Prostate gland (tissue), 2 donors: Measurements from ENCODE around the gene SLC35E3. TPM values are rescaled to one million over a fixed set of nuclear protein-coding genes. Genes with fewer than 3 reads are reported as not detected.
A peak's percentile ranks its signal among the peaks of the same experiment; 100 is the strongest.

Experiments used
- DNase-seq: peaks from one replicate; pipeline ENCODE4 v3.0.0-alpha.2; 2019; ENCODE audit warnings: low spot score
- H3K27ac ChIP-seq, 2 donors: fragments of 200-600 bp; sonication (generic); 2 replicates each; pipeline ENCODE4 v1.5.1; 2017 to 2019
- H3K27me3 ChIP-seq: fragments of 200-600 bp; sonication (generic); replicated peaks from 2 replicates; pipeline ENCODE4 v1.5.1; 2019; ENCODE audit not compliant: insufficient read depth
- H3K36me3 ChIP-seq, 2 donors: fragments of 200-600 bp; sonication (generic); 1 replicate in 1 of 2; 2 replicates in 1 of 2; pipeline versions ENCODE4 v1.5.1 to v1.8.1; 2017 to 2019
- H3K4me1 ChIP-seq: fragments of 200-600 bp; sonication (generic); replicated peaks from 2 replicates; pipeline ENCODE4 v1.5.1; 2019
- H3K4me3 ChIP-seq, 2 donors: fragments of 200-600 bp; sonication (generic); 2 replicates each; pipeline ENCODE4 v1.5.1; 2017 to 2019
- H3K9me3 ChIP-seq: fragments of 200-600 bp; sonication (generic); 2 replicates; pipeline ENCODE4 v1.5.1; 2017
- POLR2A ChIP-seq: fragments of 450-650 bp; IDR thresholded peaks from one replicate; pipeline ENCODE4 v1.6.1; 2016; ENCODE audit warnings: antibody characterized with exemption, mild to moderate bottlenecking
- POLR2AphosphoS5 ChIP-seq: sonication (generic); formaldehyde crosslinking; IDR thresholded peaks from one replicate; pipeline ENCODE4 v1.6.1; 2017; ENCODE audit warnings: antibody characterized with exemption
- WGBS: methylation state at CpG from one replicate; pipeline ENCODE4 v1.1.5; 2018; 5-methylcytosine and 5-hydroxymethylcytosine counted together
- intact Hi-C: fragments of 100-400 bp; cut with DNase I; formaldehyde crosslinking; loops from one replicate; pipeline ENCODE4 v1.14.2; 2022
- total RNA-seq, 2 donors: library from RNA; depleted of rRNA; stranded (reverse); fragments of >200 nt; gene quantifications; one replicate each; pipeline ENCODE4 v1.1.0, GENCODE V29; 2016
- TF ChIP-seq, protein P1 (sequence below), 4 experiments: fragments of 200-600 bp in 2 of 4; fragments of 450-650 bp in 2 of 4; sonication (generic) in 2 of 4; IDR thresholded peaks; 1 replicate in 3 of 4; 2 replicates in 1 of 4; pipeline ENCODE4 v1.5.1; 2016 to 2019; ENCODE audit warnings: antibody characterized with exemption in 4 of 4, mild to moderate bottlenecking in 2 of 4, moderate library complexity in 2 of 4

Gene SLC35E3
- total RNA-seq, 2 donors from 2014 or later: 8.9 to 10.3 TPM

GRCh38 chr12:68781728-68782127 lies 35.8 kb downstream of the SLC35E3 start:
- intact Hi-C loops: no loop called here
- over 99% methylated on average over 6 of the region's 6 CpGs for WGBS
- H3K27ac ChIP-seq: no peak overlapping the region

GRCh38 chr12:68784015-68784414 lies 38.0 kb downstream of the SLC35E3 start:
- Histone ChIP-seq H3K27ac (no peak overlapping the region), H3K9me3 (no peaks in the 10 kb centered on the region), H3K4me3 (no peak overlapping the region), H3K4me1 (peaks cover 3% of the 10 kb centered on the region), H3K27me3 (no peaks in the 10 kb centered on the region), H3K36me3 (no peaks in the 10 kb centered on the region)
- 90% methylated on average over 8 of the region's 8 CpGs for WGBS
- DNase-seq: no peak
- intact Hi-C loops: no loop called here
- TF ChIP-seq, protein P1, sequence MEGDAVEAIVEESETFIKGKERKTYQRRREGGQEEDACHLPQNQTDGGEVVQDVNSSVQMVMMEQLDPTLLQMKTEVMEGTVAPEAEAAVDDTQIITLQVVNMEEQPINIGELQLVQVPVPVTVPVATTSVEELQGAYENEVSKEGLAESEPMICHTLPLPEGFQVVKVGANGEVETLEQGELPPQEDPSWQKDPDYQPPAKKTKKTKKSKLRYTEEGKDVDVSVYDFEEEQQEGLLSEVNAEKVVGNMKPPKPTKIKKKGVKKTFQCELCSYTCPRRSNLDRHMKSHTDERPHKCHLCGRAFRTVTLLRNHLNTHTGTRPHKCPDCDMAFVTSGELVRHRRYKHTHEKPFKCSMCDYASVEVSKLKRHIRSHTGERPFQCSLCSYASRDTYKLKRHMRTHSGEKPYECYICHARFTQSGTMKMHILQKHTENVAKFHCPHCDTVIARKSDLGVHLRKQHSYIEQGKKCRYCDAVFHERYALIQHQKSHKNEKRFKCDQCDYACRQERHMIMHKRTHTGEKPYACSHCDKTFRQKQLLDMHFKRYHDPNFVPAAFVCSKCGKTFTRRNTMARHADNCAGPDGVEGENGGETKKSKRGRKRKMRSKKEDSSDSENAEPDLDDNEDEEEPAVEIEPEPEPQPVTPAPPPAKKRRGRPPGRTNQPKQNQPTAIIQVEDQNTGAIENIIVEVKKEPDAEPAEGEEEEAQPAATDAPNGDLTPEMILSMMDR (IDR thresholded peaks at IDR 0.05): no peak
- TF ChIP-seq POLR2A: no peak
- no peak for TF ChIP-seq POLR2AphosphoS5

More at GRCh38 chr12:68781728-68782127, 35.8 kb downstream of the SLC35E3 start:
- DNase-seq: no peak
- Histone ChIP-seq H3K4me3 (no peak overlapping the region), H3K4me1 (no peaks in the 10 kb centered on the region), H3K36me3 (no peaks in the 10 kb centered on the region), H3K27me3 (no peaks in the 10 kb centered on the region), H3K9me3 (no peaks in the 10 kb centered on the region)
- TF ChIP-seq, protein P1 (IDR thresholded peaks at IDR 0.05): no peak
- TF ChIP-seq POLR2AphosphoS5 (no peak), POLR2A (no peak)

DNA sequence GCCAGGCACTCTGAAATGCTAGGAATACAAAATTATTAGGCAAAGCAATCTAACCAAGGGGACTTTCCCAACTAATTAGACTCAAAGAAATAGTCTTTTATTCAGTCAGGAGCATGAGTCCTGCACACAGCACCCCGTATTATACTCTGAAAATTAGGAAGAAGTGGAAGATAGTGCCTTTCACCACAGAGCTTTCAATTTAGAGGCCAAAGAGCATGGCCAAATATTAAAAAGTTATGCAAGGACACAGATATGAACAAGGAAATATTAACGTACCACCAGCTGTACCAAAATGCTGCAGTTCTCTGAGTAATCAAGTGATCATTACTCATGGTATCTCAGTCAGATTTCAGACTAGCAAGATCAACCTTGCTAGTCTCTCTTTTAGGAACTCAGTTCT lies 39.4 kb downstream of the SLC35E3 start:
- Histone ChIP-seq H3K4me1 (peaks cover 3% of the 10 kb centered on the region), H3K27me3 (no peaks in the 10 kb centered on the region), H3K36me3 (no peaks in the 10 kb centered on the region), H3K4me3 (no peak overlapping the region), H3K9me3 (no peaks in the 10 kb centered on the region), H3K27ac (no peak overlapping the region)
- TF ChIP-seq POLR2A (no peak), POLR2AphosphoS5 (no peak)
- TF ChIP-seq, protein P1 (IDR thresholded peaks at IDR 0.05): no peak
- DNase-seq: no peak
- intact Hi-C loops: no loop called here
- WGBS: 74% methylated on average over 2 of the region's 2 CpGs

GRCh38 chr12:68785823-68786222 lies 39.8 kb downstream of the SLC35E3 start:
- Histone ChIP-seq H3K27me3 (no peaks in the 10 kb centered on the region), H3K36me3 (no peaks in the 10 kb centered on the region), H3K4me3 (no peak overlapping the region), H3K4me1 (peaks cover 3% of the 10 kb centered on the region), H3K27ac (no peak overlapping the region), H3K9me3 (no peaks in the 10 kb centered on the region)
- DNase-seq: no peak
- TF ChIP-seq POLR2AphosphoS5 (no peak), POLR2A (no peak)
- TF ChIP-seq, protein P1 (IDR thresholded peaks at IDR 0.05): no peak
- intact Hi-C loops: no loop called here
- WGBS: 92% methylated on average over 5 of the region's 5 CpGs

- no peak for TF ChIP-seq POLR2AphosphoS5
- TF ChIP-seq, protein P1 (IDR thresholded peaks at IDR 0.05): peak in 1 of 4 experiments; percentile 26
- intact Hi-C loops: no loop called here
- Histone ChIP-seq H3K27ac (peak overlapping the region; percentile 45 to 60), H3K4me1 (peaks cover 3% of the 10 kb centered on the region), H3K27me3 (no peaks in the 10 kb centered on the region), H3K36me3 (no peaks in the 10 kb centered on the region), H3K9me3 (no peaks in the 10 kb centered on the region), H3K4me3 (no peak overlapping the region)
- 75% methylated on average over 2 of the region's 2 CpGs for WGBS
- no peak for DNase-seq
Observed at GRCh38 chr12:68786929-68787328, 41.0 kb downstream of the SLC35E3 start.
